ENCODE data around the gene MAMSTR.

Gene MAMSTR

GRCh38 chr19:48742096-48742495, 22.6 kb upstream of the MAMSTR start:
- TF ChIP-seq CTCF (IDR thresholded peaks at IDR 0.05; ENCODE audit: low read depth, low read length): no peak
- DNase-seq (ENCODE audit: extremely low read depth, low read depth): no peak

- no peak for TF ChIP-seq CTCF (IDR thresholded peaks at IDR 0.05; ENCODE audit: low read depth, low read length)
- DNase-seq (ENCODE audit: extremely low read depth, low read depth): no peak
These were observed 21.8 kb upstream of the MAMSTR start for GRCh38 chr19:48741129-48741999.

- DNase-seq (ENCODE audit: extremely low read depth, low read depth): no peak
- TF ChIP-seq CTCF (IDR thresholded peaks at IDR 0.05; ENCODE audit: low read depth, low read length): no peak
These were observed 20.8 kb upstream of the MAMSTR start, which contains the start of gene RASIP1 for GRCh38 chr19:48740164-48740972. Gene RASIP1 (minus strand): TSS chr19:48740610. CDS start chr19:48740282, 328 bp downstream.

- TF ChIP-seq CTCF (IDR thresholded peaks at IDR 0.05; ENCODE audit: low read depth, low read length): no peak
- DNase-seq (ENCODE audit: extremely low read depth, low read depth): no peak
These were observed 20.1 kb upstream of the MAMSTR start for GRCh38 chr19:48739404-48740163.

- DNase-seq (ENCODE audit: extremely low read depth, low read depth): no peak
These were observed 19.3 kb upstream of the MAMSTR start for GRCh38 chr19:48738557-48739403.

More at GRCh38 chr19:48738557-48739403, 19.3 kb upstream of the MAMSTR start:
- no peak; the same call in none of the 2 replicates for TF ChIP-seq CTCF (IDR thresholded peaks at IDR 0.05; ENCODE audit: low read depth, low read length)

All from AG09319 (cell line).